Mesenchymal stem cell (in vitro differentiated cells and primary cell): ENCODE measurements around the gene DIABLO.
A peak's percentile ranks its signal among the peaks of the same experiment; 100 is the strongest.

ENCODE experiments used
- DNase-seq: peaks from one replicate; pipeline ENCODE4 v3.0.0-alpha.2; 2013
- H2AFZ ChIP-seq: one replicate; pipeline ENCODE4 v1.6.1; 2013; ENCODE audit warnings: low read depth, mild to moderate bottlenecking, control low read depth, inconsistent platforms, low read length, moderate library complexity
- H2AK5ac ChIP-seq: 2 replicates; pipeline ENCODE4 v1.6.1; 2013; ENCODE audit warnings: low read length, moderate library complexity, mild to moderate bottlenecking, inconsistent platforms; ENCODE audit not compliant: severe bottlenecking
- H2BK120ac ChIP-seq: one replicate; pipeline ENCODE4 v1.6.1; 2013; ENCODE audit warnings: low read depth, mild to moderate bottlenecking, inconsistent platforms, low read length, moderate library complexity
- H2BK12ac ChIP-seq, 2 experiments: one replicate each; pipeline ENCODE4 v1.6.1; 2013; ENCODE audit warnings: inconsistent platforms in 2 of 2, low read length in 2 of 2, mild to moderate bottlenecking in 2 of 2, moderate library complexity in 2 of 2, control low read depth in 1 of 2
- H2BK15ac ChIP-seq: one replicate; pipeline ENCODE4 v1.6.1; 2013; ENCODE audit warnings: mild to moderate bottlenecking, low read depth, inconsistent platforms; ENCODE audit not compliant: poor library complexity, severe bottlenecking
- H2BK5ac ChIP-seq: 2 replicates; pipeline ENCODE4 v1.6.1; 2013; ENCODE audit warnings: low read depth, mild to moderate bottlenecking, low read length, control low read depth, inconsistent platforms; ENCODE audit not compliant: poor library complexity, severe bottlenecking
- H3K14ac ChIP-seq, 2 experiments: one replicate each; pipeline ENCODE4 v1.6.1; 2013; ENCODE audit warnings: inconsistent platforms in 2 of 2, low read length in 2 of 2, control low read depth in 1 of 2, mild to moderate bottlenecking in 1 of 2, moderate library complexity in 1 of 2
- H3K18ac ChIP-seq, 2 experiments: one replicate each; pipeline ENCODE4 v1.6.1; 2013; ENCODE audit warnings: inconsistent platforms in 2 of 2, low read length in 2 of 2, control low read depth in 1 of 2, low read depth in 1 of 2, mild to moderate bottlenecking in 1 of 2
- H3K23ac ChIP-seq, 2 experiments: one replicate each; pipeline ENCODE4 v1.6.1; 2013; ENCODE audit warnings: inconsistent platforms in 2 of 2, low read length in 2 of 2, mild to moderate bottlenecking in 2 of 2, moderate library complexity in 2 of 2, control low read depth in 1 of 2
- H3K27ac ChIP-seq: 2 replicates; pipeline ENCODE4 v1.5.1; 2013; ENCODE audit warnings: mild to moderate bottlenecking, moderate library complexity, low read length, control low read depth, inconsistent platforms; ENCODE audit not compliant: poor library complexity, severe bottlenecking
- H3K27me3 ChIP-seq, 2 experiments: 2 replicates each; pipeline versions ENCODE4 v1.6.1 to v1.7.0; 2013; ENCODE audit warnings: low read length in 2 of 2, mild to moderate bottlenecking in 2 of 2, moderate library complexity in 2 of 2, control low read depth in 1 of 2, inconsistent platforms in 1 of 2; ENCODE audit not compliant: control insufficient read depth in 1 of 2, insufficient read depth in 1 of 2
- H3K36me3 ChIP-seq, 2 experiments: 2 replicates each; pipeline versions ENCODE4 v1.6.1 to v1.7.0; 2013; ENCODE audit warnings: low read length in 2 of 2, control low read depth in 1 of 2, inconsistent platforms in 1 of 2, low read depth in 1 of 2, mild to moderate bottlenecking in 1 of 2; ENCODE audit not compliant: insufficient read depth in 2 of 2, control insufficient read depth in 1 of 2
- H3K4ac ChIP-seq, 2 experiments: one replicate each; pipeline ENCODE4 v1.6.1; 2013; ENCODE audit warnings: inconsistent platforms in 2 of 2, low read length in 2 of 2, mild to moderate bottlenecking in 2 of 2, moderate library complexity in 2 of 2, control low read depth in 1 of 2, low read depth in 1 of 2
- H3K4me1 ChIP-seq: 2 replicates; pipeline ENCODE4 v1.6.1; 2013; ENCODE audit warnings: low read depth, low read length, control low read depth; ENCODE audit not compliant: control insufficient read depth, insufficient read depth
- H3K4me2 ChIP-seq: 2 replicates; pipeline ENCODE4 v1.6.1; 2013; ENCODE audit warnings: low read length, mild to moderate bottlenecking, inconsistent platforms; ENCODE audit not compliant: poor library complexity, severe bottlenecking
- H3K4me3 ChIP-seq, 2 experiments: 2 replicates each; pipeline versions ENCODE4 v1.5.1 to v1.7.0; 2013; ENCODE audit warnings: low read length in 2 of 2, mild to moderate bottlenecking in 2 of 2, control low read depth in 1 of 2, low read depth in 1 of 2; ENCODE audit not compliant: insufficient read depth in 1 of 2
- H3K79me1 ChIP-seq: replicated peaks from 2 replicates; pipeline ENCODE4 v1.6.1; 2013; ENCODE audit warnings: mild to moderate bottlenecking, control low read depth, low read length, inconsistent platforms; ENCODE audit not compliant: poor library complexity, severe bottlenecking
- H3K9ac ChIP-seq: 2 replicates; pipeline ENCODE4 v1.7.0; 2013; ENCODE audit warnings: mild to moderate bottlenecking, low read length, moderate library complexity
- H3K9me3 ChIP-seq: 2 replicates; pipeline ENCODE4 v1.7.0; 2013; ENCODE audit warnings: mild to moderate bottlenecking, low read length; ENCODE audit not compliant: control insufficient read depth
- H4K8ac ChIP-seq: one replicate; pipeline ENCODE4 v1.6.1; 2013; ENCODE audit warnings: inconsistent platforms, mild to moderate bottlenecking, low read length, moderate library complexity
- H4K91ac ChIP-seq: one replicate; pipeline ENCODE4 v1.6.1; 2013; ENCODE audit warnings: mild to moderate bottlenecking, low read length, inconsistent platforms
- WGBS: methylation state at CpG from one replicate; pipeline ENCODE4 v1.1.7; 2013; ENCODE audit warnings: mixed read lengths; 5-methylcytosine and 5-hydroxymethylcytosine counted together

Gene DIABLO

GRCh38 chr12:122243965-122244364 is 18.1 kb upstream of the DIABLO start:
- H3K79me1 ChIP-seq: peaks cover 9% of the 10 kb centered on the region
- H3K36me3 ChIP-seq: peaks cover 27 to 59% of the 10 kb centered on the region in 2 experiments
- no peaks in the 10 kb centered on the region for H3K4me1 ChIP-seq
- no peak overlapping the region for H3K14ac ChIP-seq
- no peak overlapping the region for H3K9ac ChIP-seq
- WGBS: 91% methylated on average over 2 of the region's 6 CpGs
- H4K91ac ChIP-seq: no peak overlapping the region
- no peak overlapping the region for H2BK120ac ChIP-seq
- H2BK12ac ChIP-seq: no peak overlapping the region
- no peak overlapping the region for H3K4ac ChIP-seq
- H3K23ac ChIP-seq: no peak overlapping the region
- no peak overlapping the region for H3K27ac ChIP-seq
- no peak overlapping the region for H2AK5ac ChIP-seq
- no peak overlapping the region for H3K18ac ChIP-seq
- H3K9me3 ChIP-seq: no peaks in the 10 kb centered on the region
- no peak for DNase-seq
- H2BK15ac ChIP-seq: no peak overlapping the region
- H3K4me2 ChIP-seq: no peak overlapping the region
- no peak overlapping the region for H3K4me3 ChIP-seq
- no peaks in the 10 kb centered on the region for H3K27me3 ChIP-seq
- H4K8ac ChIP-seq: no peak overlapping the region
- no peak overlapping the region for H2AFZ ChIP-seq
- no peak overlapping the region for H2BK5ac ChIP-seq

- Histone ChIP-seq H2BK12ac (no peak overlapping the region), H2AFZ (no peak overlapping the region), H3K79me1 (peaks cover 2% of the 10 kb centered on the region), H4K8ac (no peak overlapping the region), H3K4me1 (no peaks in the 10 kb centered on the region), H4K91ac (no peak overlapping the region), H3K14ac (no peak overlapping the region), H3K23ac (peak overlapping the region in 1 of 2 experiments; percentile 59), H2BK120ac (no peak overlapping the region), H3K4me2 (no peak overlapping the region), H3K4ac (no peak overlapping the region), H3K27me3 (no peaks in the 10 kb centered on the region), H3K4me3 (no peak overlapping the region), H3K36me3 (peaks cover 30 to 71% of the 10 kb centered on the region in 2 experiments), H3K18ac (no peak overlapping the region), H3K9ac (no peak overlapping the region), H3K9me3 (no peaks in the 10 kb centered on the region), H2BK5ac (no peak overlapping the region), H2BK15ac (no peak overlapping the region), H2AK5ac (no peak overlapping the region), H3K27ac (no peak overlapping the region)
- no peak for DNase-seq
- WGBS: 100% methylated on average over 4 of the region's 5 CpGs
These were observed 13.0 kb upstream of the DIABLO start for GRCh38 chr12:122238861-122239260.

GRCh38 chr12:122235741-122236140 is 9.9 kb upstream of the DIABLO start:
- H3K27me3 ChIP-seq: no peaks in the 10 kb centered on the region

GRCh38 chr12:122232691-122233090 is 6.8 kb upstream of the DIABLO start:
- no peak overlapping the region for H4K8ac ChIP-seq
- 98% methylated on average over 5 of the region's 10 CpGs for WGBS
- no peak overlapping the region for H2BK15ac ChIP-seq

More at GRCh38 chr12:122235741-122236140, 9.9 kb upstream of the DIABLO start:
- Histone ChIP-seq H4K8ac (no peak overlapping the region), H3K14ac (no peak overlapping the region), H3K9ac (no peak overlapping the region), H3K36me3 (peaks cover 31 to 85% of the 10 kb centered on the region in 2 experiments), H2BK5ac (no peak overlapping the region), H2BK15ac (no peak overlapping the region), H3K4me3 (no peak overlapping the region), H4K91ac (no peak overlapping the region), H3K4me2 (no peak overlapping the region), H3K23ac (no peak overlapping the region), H3K9me3 (no peaks in the 10 kb centered on the region), H2AK5ac (no peak overlapping the region), H3K27ac (no peak overlapping the region), H3K79me1 (peaks cover 2% of the 10 kb centered on the region), H2BK120ac (no peak overlapping the region), H3K4me1 (no peaks in the 10 kb centered on the region), H2BK12ac (no peak overlapping the region), H3K4ac (no peak overlapping the region), H3K18ac (no peak overlapping the region), H2AFZ (no peak overlapping the region)
- DNase-seq: no peak
- 93% methylated on average over 7 of the region's 7 CpGs for WGBS

More at GRCh38 chr12:122232691-122233090, 6.8 kb upstream of the DIABLO start:
- Histone ChIP-seq H2BK120ac (no peak overlapping the region), H3K4me2 (no peak overlapping the region), H2BK5ac (no peak overlapping the region), H3K14ac (no peak overlapping the region), H3K27me3 (no peaks in the 10 kb centered on the region), H3K36me3 (peaks cover 32 to 86% of the 10 kb centered on the region in 2 experiments), H4K91ac (no peak overlapping the region), H3K18ac (no peak overlapping the region), H3K4me1 (no peaks in the 10 kb centered on the region), H2BK12ac (no peak overlapping the region), H3K9ac (no peak overlapping the region), H3K23ac (no peak overlapping the region), H2AFZ (no peak overlapping the region), H3K27ac (no peak overlapping the region), H3K4me3 (no peak overlapping the region), H3K79me1 (peaks cover 5% of the 10 kb centered on the region), H2AK5ac (no peak overlapping the region), H3K9me3 (no peaks in the 10 kb centered on the region), H3K4ac (no peak overlapping the region)
- no peak for DNase-seq
